ENCODE measurements around the gene SYNDIG1.

SYNDIG1 gene

DNA sequence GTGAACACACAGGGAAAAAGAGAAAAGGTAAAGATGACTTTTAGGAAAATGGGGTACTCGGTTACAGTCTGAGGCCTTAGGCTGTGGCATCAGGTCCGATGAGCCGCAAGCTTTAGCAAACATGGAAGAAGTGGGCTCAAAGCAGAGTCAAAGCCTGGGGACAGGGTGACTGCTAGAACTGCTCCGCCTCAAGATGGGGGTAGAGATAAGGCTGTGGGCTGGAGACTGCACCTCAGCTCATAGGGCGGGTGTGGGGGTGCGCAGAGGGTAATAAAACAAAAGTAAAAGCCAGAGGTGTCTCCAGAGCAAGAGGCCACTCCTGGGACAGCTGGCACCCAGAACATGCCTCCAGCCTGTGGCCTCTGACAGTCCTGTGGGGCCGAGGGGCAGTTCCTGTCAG is 21.3 kb upstream of the SYNDIG1 start:
- DNase-seq = no peak

- no peak for DNase-seq
Observed at GRCh38 chr20:24449026-24449720, 20.3 kb upstream of the SYNDIG1 start.

DNA sequence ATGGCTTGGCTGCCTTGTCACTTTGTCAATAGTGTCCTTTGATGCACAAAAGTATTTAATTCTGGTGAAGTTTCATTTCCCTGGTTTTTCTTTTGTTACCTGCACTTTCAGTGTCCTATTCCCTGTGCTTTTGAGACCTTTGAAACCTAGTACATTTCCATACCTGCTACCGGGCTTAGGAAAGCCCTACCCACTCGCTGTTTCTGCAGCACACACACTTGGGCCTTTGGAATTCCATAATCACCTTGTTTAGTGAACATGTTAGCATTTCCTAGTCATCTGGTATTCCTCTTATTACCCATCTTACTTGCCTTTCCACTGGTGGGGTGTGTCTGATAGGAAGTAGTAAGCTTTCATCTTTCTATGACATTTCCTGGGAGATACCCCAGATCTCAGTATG is 19.3 kb upstream of the SYNDIG1 start:
- no peak for DNase-seq

DNA sequence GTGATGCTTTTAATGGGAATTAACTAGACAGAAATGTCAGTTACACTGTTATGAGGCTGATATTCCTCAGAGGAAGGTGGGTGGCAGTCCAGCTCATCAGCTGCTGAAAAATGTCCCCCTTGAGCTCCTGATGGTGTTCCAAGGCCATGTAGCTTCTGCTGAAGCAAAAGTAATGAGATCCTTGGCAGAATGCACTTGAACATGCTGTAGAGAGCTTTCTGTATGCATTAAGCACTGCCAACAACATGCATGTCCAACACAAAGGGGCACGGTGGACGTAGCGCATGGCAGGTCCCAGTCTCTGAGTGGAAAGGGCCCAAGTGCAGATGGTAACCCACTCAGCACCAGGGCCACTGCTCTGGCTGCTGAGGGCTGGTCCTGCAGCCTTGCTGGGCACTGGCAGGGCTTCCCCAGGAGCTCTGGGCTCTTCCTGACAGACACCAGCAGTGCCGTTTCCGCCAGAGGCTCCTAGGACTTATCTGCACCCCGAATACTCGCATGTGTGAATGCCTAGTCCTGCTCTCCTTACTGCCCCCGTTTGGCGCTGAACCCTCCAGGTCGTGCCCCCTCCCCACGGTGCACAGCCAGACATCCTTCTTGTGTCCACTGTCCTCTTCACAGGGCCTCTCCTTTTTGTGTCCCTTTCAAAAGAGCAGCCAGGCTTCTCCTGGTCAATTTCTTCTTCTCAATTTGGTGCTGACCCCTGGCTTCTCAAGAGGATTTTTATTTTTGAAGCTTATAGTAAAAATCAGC is 18.6 kb upstream of the SYNDIG1 start:
- DNase-seq = no peak

- no peak for DNase-seq
Observed at GRCh38 chr20:24451428-24451827, 18.0 kb upstream of the SYNDIG1 start.

- DNase-seq = no peak
Observed at GRCh38 chr20:24452016-24452415, 17.4 kb upstream of the SYNDIG1 start.

DNA sequence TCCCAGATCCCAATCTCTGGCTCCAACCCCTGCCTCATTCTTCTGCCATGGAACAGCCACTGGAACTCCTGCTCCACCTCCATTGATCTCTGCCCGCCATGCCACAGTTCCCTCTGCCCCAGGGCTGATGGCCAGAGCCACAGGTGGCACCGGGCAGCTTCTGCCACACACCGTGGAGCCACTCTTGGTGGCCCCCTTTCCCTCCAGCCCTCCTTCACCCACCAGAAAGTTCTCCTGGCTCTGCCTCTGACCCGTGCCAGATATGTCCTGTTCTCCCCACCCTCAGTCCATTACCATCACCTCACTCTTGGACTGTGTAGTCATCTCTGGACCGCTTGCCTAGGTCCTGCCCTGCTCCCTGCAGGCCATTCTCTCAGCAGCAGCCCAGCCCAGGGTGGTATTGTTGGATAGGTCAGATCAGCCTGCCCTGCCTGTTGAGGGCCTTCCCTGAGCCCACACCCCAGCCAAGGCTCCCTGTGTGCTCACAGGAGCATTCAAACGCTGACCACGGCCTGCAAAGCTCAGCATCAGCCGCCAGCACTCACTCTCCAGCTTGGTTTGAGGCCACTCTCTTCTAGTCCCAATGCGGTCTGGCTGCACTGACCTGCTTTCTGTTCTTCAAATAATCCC is 16.8 kb upstream of the SYNDIG1 start:
- no peak for DNase-seq

GRCh38 chr20:24453869-24454268 is 15.6 kb upstream of the SYNDIG1 start:
- DNase-seq = no peak

GRCh38 chr20:24455081-24455480 is 14.3 kb upstream of the SYNDIG1 start:
- DNase-seq = no peak

GRCh38 chr20:24456398-24456781 is 13.0 kb upstream of the SYNDIG1 start:
- DNase-seq = no peak

DNA sequence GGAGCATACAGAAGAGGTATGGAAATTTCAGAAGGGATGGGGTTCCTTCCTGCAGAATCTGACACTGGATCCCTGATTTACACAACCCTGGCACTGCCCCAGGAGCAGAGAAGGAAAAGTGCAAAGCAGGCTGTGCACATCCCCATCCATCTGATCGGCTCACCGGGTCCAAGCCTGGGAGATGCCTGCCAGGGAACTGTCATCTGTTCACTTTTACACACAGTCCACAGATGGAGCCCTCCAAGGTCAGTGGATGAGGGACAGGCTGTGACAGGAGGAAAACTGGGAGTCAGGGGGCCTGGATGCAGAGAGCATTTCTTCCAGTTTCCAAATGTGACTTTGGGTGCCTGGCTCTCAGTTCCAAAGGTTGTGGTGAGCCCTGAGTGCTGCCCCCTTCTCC is 11.0 kb upstream of the SYNDIG1 start:
- no peak for DNase-seq

GRCh38 chr20:24459733-24460132 is 9.7 kb upstream of the SYNDIG1 start:
- no peak for DNase-seq

DNA sequence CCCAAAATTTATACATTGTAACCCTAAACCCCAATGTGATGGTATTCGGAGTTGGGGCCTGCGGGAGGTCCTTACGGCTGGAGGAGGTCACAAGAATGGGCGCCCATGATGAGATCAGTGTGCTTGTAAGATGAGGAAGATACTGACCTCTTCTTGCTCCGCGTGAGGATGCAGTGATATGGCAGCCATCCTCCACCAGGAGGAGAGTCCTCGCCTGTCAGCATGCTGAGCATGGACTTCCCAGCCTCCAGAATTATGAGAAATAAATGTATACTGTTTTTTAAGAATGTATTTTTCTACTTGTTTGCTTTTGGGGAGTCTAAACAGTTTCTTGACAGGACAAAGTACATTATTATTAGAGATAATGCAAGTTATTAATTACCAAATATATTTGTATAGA is 8.7 kb upstream of the SYNDIG1 start:
- DNase-seq = no peak

GRCh38 chr20:24461848-24462247 is 7.6 kb upstream of the SYNDIG1 start:
- no peak for DNase-seq

GRCh38 chr20:24462460-24463010 is 6.9 kb upstream of the SYNDIG1 start:
- DNase-seq = no peak

- DNase-seq = no peak
Observed at GRCh38 chr20:24465159-24465558, 4.3 kb upstream of the SYNDIG1 start.

GRCh38 chr20:24465730-24466129 is 3.7 kb upstream of the SYNDIG1 start:
- no peak for DNase-seq

DNA sequence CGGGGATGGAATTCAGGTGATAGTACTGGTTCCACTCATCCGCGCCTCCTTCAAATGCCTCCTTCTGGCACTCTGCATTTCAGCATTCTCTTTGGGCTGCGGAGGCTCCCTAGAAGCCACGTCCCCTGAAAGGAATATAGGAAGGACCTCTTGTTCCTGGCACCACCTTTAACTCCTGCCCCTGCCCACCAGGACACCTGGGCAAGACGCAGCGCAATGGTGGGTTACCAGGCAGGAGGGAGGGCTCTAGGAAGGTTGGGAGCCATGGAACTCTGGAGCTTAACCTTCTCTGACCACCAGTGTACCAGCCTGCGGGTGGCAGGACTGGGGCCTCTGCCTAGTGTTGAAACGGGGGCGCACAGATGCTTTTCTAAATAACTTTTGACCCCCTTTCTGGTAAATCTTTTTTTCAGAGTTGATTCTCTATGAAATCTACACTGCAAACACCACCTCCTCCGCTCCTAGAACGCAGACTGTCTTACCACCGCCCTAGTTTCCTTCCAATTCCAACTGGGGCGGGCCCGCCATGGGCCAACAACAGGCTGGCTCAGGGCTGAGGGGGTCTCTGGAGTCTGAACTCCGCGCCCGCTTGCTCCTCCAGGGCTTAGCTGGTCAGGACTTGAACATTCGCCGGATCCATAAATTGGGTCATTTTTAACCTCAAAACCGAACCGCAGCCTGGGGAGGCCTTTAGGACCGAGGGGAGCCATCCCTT is 871 bp upstream of the SYNDIG1 start:
- DNase-seq = no peak

DNA sequence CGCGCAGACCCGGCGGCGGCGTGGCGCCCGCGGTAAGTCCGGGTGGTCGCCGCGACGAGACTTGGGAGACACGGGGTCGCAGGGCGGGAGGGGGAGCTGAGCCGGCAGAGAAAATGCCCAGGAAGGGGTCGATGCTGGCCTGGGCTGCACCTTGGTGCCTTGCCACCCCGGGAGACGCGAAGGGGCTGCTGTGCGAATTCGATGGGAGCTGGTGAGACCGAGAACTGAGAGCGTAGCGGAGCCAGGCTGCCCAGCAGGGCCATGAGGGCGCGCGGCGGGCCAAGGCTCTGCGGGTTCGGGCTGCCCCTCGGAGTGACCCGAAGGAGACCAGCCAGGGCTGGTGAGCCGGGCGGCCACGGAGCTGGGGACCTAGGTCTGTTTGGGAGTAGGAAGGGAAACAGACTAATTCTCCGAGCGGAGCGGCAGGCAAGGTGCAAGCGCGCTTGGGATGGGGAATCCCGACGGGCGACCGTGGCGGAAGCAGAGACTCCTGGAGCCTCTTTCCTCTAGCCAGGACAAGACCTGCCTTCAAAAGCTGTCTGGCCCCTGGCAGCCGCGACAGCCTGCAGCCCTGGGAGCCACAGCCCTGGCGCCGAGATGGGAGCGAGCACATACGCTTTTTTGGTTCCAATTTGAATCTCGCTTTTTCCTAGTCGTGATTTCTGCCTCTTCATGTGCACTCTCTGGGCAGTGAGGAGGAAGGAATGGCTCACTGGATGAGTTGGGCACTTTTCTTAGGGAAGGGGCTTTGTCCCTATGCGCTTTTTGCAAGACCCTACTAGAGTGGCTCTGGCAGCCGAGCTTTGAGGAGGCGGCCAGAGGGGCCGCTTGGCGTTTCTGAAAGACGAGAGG is 691 bp downstream of the SYNDIG1 start:
- no peak for DNase-seq

DNA sequence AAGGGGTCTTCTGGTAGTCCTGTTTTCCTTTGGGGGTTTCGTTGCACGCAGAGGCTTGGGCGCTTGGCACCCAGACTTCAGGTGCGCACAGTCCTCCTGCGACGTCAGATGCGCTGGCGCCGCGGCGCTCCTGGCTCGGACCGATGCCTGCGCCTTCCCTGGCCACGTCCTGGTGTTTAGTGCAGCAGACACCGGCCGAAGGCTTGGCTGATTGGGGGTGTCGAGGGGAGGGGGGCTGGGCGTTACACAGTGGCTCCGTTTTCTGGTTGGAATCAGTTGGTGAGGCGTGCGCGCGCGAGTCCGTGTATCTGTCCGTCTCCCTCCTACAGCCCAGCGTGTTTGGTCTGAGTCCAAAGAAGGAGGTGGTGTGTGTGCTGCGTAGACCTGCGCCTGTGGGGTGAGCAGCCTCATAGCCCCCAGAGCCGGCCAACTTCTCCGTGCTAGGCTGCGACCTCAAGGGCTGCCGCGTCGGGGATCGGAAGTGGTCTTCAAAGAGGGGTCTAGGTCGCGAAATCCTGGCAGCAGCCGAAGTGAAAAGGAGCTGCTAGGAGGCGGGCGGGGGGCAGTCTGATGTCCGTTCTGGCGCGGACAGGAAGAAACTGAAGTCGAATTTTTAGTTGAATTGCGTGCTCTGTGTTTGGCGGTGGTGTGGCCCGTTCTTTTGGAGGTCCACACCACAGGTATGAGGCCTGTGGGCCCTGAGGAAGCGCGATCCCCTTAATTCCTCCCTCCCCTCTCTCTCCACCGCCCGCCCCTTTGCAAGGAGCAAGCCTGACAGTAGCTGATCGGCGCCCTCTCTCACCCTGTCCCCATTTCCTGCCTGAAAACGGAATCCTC is 1.5 kb downstream of the SYNDIG1 start:
- no peak for DNase-seq

GRCh38 chr20:24472426-24472825 is 3.0 kb downstream of the SYNDIG1 start:
- DNase-seq = no peak
